HG03139 (cell line): ENCODE results near the gene AP1G2.
"Not testable (repeated sequence)": the region's sequence is repeated elsewhere in the genome, so short reads cannot be mapped to it uniquely, and the experiment has no call there.

ENCODE experiments used
- ATAC-seq: cut with Tn5 transposase; IDR thresholded peaks from one replicate; pipeline ENCODE4 v1.9.1; 2021; ENCODE audit not compliant: unreplicated experiment

AP1G2 gene

GRCh38 chr14:23600322-23600707 lies 32.7 kb upstream of the AP1G2 start:
- ATAC-seq, result no peak

GRCh38 chr14:23594191-23594590 lies 26.6 kb upstream of the AP1G2 start:
- not testable (repeated sequence) for ATAC-seq

GRCh38 chr14:23590198-23590597 lies 22.6 kb upstream of the AP1G2 start:
- ATAC-seq, result no peak

- ATAC-seq, result no peak
These were observed 22.0 kb upstream of the AP1G2 start for GRCh38 chr14:23589606-23590005.

GRCh38 chr14:23588884-23589598 lies 21.4 kb upstream of the AP1G2 start:
- peak; percentile 99 for ATAC-seq

GRCh38 chr14:23584527-23585203 lies 17.1 kb upstream of the AP1G2 start:
- ATAC-seq, result not testable (repeated sequence)

GRCh38 chr14:23583761-23584526 lies 16.4 kb upstream of the AP1G2 start:
- ATAC-seq, result not testable (repeated sequence)

- no peak for ATAC-seq
These were observed 15.5 kb upstream of the AP1G2 start for GRCh38 chr14:23582906-23583760.

GRCh38 chr14:23580948-23581281 lies 13.3 kb upstream of the AP1G2 start:
- no peak for ATAC-seq

GRCh38 chr14:23580152-23580926 lies 12.7 kb upstream of the AP1G2 start:
- no peak for ATAC-seq

- no peak for ATAC-seq
These were observed 12.1 kb upstream of the AP1G2 start for GRCh38 chr14:23579739-23580138.

GRCh38 chr14:23579311-23579630 lies 11.7 kb upstream of the AP1G2 start:
- no peak for ATAC-seq

- ATAC-seq, result no peak
These were observed 11.1 kb upstream of the AP1G2 start, which contains the start of gene JPH4 for GRCh38 chr14:23578560-23579310. TSS of gene JPH4 (minus strand) at chr14:23578790. CDS start at chr14:23577453, 1,337 bp downstream.

- no peak for ATAC-seq
These were observed 10.3 kb upstream of the AP1G2 start for GRCh38 chr14:23577710-23578392.

GRCh38 chr14:23577004-23577681 lies 9.6 kb upstream of the AP1G2 start:
- no peak for ATAC-seq

GRCh38 chr14:23573384-23574015 lies 5.9 kb upstream of the AP1G2 start:
- no peak for ATAC-seq

GRCh38 chr14:23572836-23573235 lies 5.2 kb upstream of the AP1G2 start:
- ATAC-seq, result no peak

- ATAC-seq, result no peak
These were observed 4.9 kb upstream of the AP1G2 start for GRCh38 chr14:23572524-23572828.
